ENCODE measurements around the gene SCARF2. TPM values are rescaled to one million over a fixed set of nuclear protein-coding genes. Genes with fewer than 3 reads are reported as not detected.
"Not testable (repeated sequence)": the region's sequence is repeated elsewhere in the genome, so short reads cannot be mapped to it uniquely, and the experiment has no call there.

Gene SCARF2
- polyA plus RNA-seq, 3 donors: 1.8 to 9.5 (median 3.7) TPM

DNA sequence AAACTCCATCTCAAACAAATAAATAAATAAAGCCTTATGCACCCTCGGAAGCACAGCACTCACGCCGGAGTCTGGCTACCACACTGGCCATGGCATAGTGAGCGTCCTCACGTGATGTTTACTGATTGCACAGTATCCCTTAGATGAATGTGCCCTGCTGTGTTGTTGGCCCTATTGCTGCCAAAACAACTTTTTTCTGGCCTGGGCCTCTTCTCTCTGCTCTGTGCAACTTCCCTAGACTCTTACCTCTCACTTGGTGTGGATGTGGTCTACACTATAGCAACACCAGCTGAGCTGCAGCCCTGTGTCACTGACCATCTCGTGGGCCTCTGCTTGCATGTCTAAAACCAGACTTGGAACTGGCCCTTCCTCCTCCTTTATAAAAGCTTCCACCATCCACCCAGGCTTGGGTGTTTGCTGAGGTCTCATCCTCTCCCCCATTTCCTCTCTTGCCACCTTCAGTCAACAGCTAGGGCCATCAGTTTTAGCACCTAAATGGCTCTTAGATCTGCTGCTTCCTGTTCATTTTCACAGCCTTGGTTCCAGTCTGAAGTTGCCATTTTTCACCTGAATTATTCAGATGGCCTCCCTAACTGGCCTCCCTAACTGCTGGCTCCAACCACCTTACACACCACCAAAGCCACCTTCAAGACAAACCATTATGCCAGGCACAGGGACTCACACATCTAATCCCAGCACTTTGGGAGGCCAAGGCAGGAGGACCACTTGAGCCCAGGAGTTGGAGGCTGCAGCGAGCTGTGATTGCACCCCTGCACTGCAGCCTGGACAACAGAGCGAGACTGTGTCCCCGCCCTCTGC is 34.5 kb downstream of the SCARF2 start:
- WGBS, 3 donors: 94 to 95% (median 94%) methylated on average over 9 of the region's 9 CpGs
- no peak overlapping the region for H3K27ac ChIP-seq (ENCODE audit: low read depth, low read length)

DNA sequence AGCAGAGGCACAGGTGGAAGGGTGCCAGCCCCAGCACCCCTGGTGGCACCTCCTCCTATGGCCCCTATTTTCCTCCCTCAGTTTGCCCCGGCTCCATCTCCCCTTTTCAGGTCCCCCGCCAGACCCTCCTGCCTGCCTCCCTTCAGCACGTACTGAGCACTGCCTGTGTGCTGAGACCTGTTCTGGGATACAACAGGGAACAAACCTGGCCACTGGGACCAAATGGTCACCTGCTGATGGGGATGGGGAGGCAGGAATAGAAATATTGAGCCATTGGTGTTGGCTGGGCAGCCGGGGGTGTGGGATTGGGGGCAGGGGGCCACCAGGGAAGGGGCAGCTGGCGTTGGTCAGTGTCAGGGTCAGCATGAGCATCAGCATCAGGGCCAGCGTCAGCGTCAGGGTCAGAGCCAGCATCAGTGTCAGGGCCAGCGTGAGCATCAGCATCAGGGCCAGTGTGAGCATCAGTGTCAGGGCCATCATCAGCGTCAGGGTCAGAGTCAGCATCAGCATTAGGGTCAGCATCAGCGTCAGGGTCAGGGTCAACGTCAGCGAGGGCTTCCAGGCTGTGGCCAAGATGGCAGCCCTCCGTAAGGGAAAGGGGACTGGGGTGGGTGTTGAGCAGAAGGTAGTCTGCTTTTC is 36.1 kb downstream of the SCARF2 start:
- no peak overlapping the region for H3K27ac ChIP-seq (ENCODE audit: low read depth, low read length)
- WGBS, 3 donors: 93 to 95% (median 95%) methylated on average over 13 of the region's 13 CpGs

DNA sequence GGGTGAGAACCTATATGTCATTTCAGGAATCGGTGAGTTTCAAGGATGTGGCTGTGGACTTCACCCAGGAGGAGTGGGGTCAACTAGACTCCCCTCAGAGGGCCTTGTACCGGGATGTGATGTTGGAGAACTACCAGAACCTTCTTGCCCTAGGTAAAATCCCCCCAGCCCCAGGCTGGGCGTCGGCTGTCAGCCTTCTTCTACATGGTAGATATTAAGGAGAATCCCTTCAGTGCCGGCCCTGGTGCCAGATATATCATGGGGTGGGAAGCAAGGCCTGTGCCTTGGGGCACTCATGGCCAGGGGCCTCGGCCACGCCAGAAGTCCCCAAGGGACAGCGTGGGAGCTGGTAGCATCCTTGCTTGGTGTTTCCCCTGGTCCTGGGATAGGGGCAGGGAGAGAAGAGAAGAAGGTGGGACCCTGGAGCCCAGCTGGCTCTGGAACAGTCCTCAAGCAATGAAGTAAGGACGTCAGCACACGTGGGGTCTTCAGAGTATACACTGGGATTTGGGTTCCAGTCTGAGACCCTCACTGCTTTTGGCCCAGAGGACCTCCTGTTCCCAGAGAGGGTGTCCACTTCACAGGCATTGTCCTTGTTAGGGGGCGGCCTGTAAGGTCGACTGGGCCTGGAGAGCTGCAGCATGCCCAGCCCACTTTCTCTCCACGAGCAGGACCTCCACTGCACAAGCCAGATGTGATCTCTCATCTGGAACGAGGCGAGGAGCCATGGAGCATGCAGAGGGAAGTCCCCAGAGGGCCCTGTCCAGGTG is 36.8 kb downstream of the SCARF2 start:
- WGBS, 3 donors: 92 to 94% (median 93%) methylated on average over 15 of the region's 15 CpGs
- no peak overlapping the region for H3K27ac ChIP-seq (ENCODE audit: low read depth, low read length)

DNA sequence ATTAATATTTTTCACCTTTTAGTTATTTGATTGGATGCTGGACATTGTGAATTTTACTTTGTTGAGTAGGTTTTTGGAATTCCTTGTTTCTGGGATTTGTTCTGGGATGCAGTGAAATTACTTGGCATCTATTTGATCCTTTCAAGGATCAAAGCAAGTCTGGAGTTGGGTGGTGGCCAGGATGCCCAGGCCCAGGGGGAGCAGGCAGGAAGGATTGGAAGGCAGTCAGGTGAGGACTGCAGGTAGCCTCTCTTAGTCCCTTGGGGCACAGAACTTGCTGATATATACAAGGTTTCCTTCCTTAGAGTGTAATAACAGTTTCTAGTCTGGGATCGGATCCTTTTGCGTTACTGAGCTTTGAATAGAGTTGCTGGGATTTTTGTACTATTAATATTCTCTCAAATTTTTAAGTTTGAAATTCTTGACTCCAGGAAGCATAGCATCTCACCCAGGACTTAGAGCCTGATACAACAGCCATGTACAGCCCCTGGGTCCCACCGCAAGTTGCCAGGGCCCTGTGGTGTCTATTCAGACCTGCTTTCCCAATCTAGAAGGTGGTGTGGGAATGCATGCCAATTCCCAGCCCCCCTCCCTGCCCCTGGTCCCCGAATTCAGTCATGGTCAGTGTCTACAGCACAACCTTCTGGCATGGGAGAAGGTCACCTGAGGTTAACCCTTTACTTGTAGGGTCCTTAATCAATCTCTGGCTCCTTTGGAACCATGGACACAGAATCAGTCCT is 37.6 kb downstream of the SCARF2 start:
- no peak overlapping the region for H3K27ac ChIP-seq (ENCODE audit: low read depth, low read length)
- WGBS, 3 donors: 69 to 81% (median 75%) methylated on average over 4 of the region's 4 CpGs

DNA sequence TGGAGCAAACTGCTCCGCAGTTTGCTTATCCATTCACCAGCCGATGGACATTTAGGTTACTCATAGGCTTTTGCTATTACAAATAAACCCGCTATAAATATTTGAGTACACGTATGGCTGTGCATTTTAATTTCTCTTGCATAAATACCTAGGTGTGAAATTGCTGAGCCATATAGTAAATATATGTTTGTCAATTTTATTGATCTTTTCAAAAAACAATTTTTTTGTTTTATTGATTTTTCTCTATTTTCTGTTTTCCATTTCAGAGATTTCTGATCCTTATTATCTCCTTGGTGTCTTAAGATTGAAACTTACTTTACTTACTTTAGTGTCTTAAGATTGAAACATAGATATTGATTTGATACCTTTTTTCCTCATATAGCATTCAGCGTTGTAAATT is 39.2 kb downstream of the SCARF2 start:
- whole genome bisulfite sequencing, 3 donors: 95 to 96% (median 96%) methylated on average over 5 of the region's 5 CpGs
- no peak overlapping the region for H3K27ac ChIP-seq (ENCODE audit: low read depth, low read length)

DNA sequence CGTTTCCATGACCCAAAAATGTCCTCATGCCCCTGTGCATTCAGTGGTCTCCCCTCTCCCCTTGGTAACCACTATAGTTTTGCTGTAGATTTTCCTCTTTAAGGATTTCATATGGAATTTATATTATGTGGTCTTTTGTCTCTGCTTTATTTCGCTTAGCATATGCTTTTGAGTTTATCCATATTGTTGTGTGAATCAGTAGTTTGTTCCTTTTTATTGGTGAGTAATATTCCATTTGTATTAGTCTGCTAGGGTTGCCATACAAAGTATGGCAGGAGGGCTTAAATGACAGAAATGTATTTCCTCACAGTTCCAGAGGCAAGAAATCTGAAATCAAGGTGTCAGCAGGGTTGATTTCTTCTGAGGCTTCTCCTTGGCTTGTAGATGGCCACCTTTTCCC is 40.1 kb downstream of the SCARF2 start:
- 80 to 92% (median 84%) methylated on average over 2 of the region's 2 CpGs for WGBS, 3 donors
- H3K27ac ChIP-seq (ENCODE audit: low read depth, low read length): no peak overlapping the region

DNA sequence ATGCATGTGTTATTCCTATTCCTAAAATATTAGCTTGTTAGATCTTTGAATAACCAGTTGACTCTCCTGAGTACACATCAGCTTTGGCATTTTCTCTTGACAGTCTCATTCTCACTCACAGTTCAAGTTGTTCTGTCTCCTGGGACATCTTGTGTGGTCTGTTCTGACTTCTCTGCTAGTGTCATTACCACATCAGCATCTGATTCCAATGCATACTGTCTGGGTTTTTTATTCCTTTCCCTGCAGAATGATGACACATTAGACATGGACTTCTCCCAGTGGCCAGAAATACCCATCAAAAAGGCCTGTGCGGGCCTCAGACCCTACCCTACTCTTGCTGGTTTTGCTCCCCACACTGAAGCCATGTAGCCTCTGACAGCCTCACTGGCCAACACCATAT is 41.0 kb downstream of the SCARF2 start:
- WGBS, 3 donors: 81 to 95% (median 84%) methylated on average over 1 of the region's 1 CpG
- H3K27ac ChIP-seq (ENCODE audit: low read depth, low read length): no peak overlapping the region

DNA sequence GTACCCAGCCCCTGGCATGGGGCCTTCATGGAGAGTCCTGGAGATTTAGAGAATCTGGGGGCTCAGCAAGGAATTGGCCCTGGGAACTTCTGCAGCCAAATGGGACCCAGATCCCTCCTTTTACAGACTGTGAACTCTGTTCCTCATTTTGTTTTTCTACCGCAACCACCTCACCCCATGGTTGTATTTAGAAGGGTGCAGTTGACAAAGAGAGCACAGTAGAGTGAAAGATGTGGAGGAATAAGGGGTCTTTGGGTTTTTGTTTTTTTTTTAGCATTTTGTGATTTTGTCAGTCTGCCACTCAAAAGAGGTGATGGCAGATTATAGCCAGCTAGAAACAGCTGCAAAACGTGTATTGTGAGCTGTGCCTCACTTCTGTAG is 41.7 kb downstream of the SCARF2 start:
- 42 to 68% (median 59%) methylated on average over 2 of the region's 2 CpGs for WGBS, 3 donors
- no peak overlapping the region for H3K27ac ChIP-seq (ENCODE audit: low read depth, low read length)

DNA sequence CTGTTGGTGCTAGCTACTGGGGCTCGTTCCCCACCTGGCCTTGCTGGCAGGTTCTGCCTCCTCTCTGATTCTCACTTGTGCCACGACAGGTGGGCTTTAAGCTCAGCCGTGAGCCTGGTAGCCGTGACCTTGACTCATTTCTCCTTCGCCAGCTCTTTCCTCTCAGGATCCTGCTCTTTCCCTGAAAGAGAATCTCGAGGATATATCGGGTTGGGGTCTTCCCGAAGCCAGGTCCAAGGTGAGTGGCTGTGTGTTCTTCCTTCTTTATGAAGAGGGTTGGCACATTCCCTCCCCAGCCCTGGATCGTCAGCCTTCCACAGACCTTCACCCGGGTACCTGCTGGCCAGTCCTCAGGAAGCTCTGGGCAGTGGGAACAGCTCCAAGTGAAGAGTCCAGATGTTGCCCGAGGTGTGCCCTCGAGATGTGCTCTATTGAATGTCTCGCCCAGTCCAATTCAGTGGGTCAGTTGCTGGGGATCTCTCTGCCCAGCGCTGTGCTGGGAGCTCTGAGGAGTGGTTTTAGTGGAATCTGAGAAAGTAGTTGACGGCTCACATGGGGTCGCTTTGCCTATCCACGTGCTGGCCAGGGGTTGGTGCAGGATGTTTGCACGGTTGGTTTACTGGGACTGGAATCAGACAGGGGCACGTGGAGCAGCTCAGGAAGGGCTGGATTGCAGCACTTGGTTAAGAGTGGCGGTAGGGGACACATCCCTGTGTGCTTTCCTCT is 42.3 kb downstream of the SCARF2 start:
- 63 to 80% (median 79%) methylated on average over 20 of the region's 20 CpGs for WGBS, 3 donors
- no peak overlapping the region for H3K27ac ChIP-seq (ENCODE audit: low read depth, low read length)

DNA sequence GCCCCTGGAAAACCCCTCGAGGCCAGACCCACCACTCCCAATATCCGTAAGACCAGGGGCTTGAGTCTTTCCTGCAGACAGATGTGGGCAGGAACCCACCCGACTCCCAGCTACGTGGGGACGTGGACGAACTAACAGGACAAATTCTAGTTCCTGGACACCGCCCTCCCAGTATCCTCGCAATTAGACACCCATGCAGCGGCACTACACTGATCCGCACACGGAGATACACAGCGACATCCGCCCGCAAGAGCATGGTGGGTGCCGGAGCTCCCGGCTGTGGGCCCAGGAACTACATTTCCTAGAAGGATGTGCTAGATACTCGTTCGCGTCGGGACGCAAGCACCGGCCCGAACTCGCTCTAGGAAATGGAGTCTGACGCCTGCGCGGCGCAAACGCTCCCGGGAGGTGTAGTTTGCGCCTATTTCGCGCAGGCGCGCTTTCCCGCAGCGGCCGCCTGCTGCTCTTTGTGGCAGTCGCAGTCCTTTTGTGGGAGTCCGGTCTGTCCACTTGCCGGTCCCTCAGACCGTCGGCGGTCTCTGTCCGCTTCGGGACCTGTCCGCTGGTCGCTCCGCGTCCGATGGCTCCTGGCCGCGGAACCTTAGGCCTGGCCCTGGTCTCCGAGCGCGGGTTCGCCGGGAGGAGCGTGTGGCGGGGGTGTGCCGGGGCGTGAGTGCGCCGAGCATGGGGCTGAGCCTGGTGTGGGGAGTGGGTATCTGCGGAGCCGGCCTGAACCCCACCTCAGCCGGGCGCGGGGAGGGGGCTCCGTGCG is 43.7 kb downstream of the SCARF2 start, which contains the start of gene ZNF74:
ZNF74 (plus strand) TSS at position 447 of the 772 bp plus-strand sequence. CDS start 478 bp downstream, outside the sequence.
- no peak within 1 kb of the TSS for H3K27ac ChIP-seq (ENCODE audit: low read depth, low read length)
- WGBS, 3 donors: 1% methylated on average over 71 of the region's 71 CpGs

DNA sequence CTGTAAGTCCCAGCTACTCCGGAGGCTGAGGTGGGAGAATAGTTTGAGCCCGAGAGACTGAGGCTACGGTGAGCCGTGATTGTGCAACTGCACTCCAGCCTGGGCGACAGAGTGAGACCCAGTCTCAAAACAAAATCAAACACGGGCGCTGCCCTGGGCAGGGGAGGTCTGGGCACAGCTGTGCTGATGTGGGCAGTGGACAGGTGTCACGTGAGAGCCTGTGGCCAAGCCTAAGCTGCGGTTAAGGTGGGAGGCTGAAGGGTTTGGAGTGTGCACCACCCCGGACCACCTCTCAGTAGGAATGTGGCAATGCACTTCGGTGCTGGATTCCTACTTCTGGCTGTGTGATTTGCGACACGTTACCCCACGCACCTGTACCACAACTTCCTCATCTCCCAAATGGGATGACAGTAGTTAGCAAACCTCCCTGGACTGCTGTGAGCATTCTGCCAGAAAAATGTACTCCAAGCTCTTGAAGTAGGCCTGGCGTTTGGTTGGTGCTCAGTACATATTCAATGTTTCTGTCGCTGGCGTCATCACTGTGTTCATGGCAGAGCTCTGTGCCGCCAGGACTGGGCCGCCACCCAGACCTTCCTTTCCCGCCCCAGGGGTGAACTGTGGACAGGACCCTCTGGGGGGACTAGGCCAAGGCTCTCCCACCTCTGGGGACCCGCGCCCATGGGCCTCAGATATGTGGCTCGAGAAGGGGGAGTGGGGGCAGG is 44.5 kb downstream of the SCARF2 start:
- 87 to 93% (median 90%) methylated on average over 23 of the region's 23 CpGs for WGBS, 3 donors
- H3K27ac ChIP-seq (ENCODE audit: low read depth, low read length): no peak overlapping the region

DNA sequence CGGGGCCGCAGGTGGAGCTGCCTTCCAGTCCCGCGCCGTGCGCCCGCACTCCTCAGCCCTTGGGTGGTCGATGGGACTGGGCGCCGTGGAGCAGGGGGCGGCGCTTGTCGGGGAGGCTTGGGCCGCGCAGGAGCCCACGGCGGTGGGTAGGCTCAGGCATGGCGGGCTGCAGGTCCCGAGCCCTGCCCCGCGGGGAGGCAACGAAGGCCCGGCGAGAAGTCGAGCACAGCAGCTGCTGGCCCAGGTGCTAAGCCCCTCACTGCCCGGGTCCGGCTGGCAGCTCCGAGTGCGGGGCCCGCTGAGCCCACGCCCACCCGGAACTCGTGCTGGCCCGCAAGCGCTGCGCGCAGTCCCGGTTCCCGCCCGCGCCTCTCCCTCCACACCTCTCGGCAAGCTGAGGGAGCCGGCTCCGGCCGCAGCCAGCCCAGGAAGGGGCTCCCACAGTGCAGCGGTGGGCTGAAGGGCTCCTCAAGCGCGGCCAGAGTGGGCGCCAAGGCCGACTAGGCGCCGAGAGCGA is 45.2 kb downstream of the SCARF2 start:
- 96 to 98% (median 96%) methylated on average over 53 of the region's 53 CpGs for WGBS, 3 donors
- H3K27ac ChIP-seq (ENCODE audit: low read depth, low read length): not testable (repeated sequence)

DNA sequence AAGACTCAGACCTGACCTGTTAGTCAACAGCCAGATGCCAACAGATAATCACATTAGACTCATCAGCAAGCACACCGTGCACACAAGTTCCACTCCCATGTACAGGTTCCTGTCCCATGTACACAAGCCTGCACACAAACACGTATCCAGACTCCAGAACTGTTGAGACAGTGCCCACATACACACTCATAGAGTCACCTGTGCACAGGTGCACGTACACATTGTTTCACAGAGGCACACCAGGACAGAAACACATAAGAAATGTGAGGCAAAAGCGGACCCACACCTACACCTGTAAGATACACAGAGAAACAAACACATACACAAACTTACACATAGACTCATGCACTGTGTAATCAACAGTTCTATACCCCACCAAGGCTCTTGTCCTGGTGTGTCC is 46.4 kb downstream of the SCARF2 start:
- WGBS, 3 donors: 85 to 93% (median 88%) methylated on average over 4 of the region's 4 CpGs
- H3K27ac ChIP-seq (ENCODE audit: low read depth, low read length): no peak overlapping the region

DNA sequence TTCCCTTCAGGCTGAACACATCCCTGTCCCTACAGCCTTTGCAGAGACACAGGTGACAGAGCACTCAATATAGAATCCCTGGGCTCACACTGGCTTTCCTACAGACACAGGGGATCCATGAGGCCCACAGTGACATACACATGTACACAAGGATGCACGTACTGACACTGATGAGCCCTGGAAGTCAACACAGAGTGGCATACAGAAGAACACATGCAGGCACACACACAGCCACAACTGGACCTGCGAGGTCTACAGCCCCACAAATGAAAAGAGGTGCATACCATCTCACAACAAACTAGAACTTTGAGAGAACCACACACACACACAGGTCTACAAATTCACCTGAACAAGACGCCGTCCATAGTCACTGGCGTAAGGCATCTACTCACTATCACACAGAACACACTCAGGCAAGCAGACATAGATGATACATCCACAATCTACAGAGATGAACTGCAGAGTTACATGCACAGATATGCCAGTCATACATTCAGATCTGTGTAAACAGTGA is 47.2 kb downstream of the SCARF2 start:
- 88 to 93% (median 90%) methylated on average over 5 of the region's 5 CpGs for WGBS, 3 donors
- no peak overlapping the region for H3K27ac ChIP-seq (ENCODE audit: low read depth, low read length)

DNA sequence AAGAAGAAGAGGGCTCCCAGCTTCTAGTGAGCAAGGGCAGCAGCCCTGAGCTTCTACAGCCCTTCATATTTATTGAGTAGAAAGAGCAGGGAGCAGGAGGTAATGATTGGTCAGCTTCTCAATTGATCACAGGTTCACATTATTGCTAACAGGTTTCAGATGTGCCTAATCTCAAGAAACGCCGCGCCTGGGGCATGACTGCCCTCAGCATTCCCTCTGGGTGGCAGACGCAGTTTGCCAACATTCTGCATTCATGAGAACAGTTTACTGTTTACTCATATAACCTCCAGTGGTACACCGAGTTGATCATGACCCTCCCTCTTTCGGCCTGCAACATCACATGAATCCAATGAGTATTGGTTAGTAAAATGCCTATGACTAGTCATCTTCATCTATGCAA is 48.3 kb downstream of the SCARF2 start:
- no peak overlapping the region for H3K27ac ChIP-seq (ENCODE audit: low read depth, low read length)
- 94 to 96% (median 95%) methylated on average over 6 of the region's 6 CpGs for WGBS, 3 donors

DNA sequence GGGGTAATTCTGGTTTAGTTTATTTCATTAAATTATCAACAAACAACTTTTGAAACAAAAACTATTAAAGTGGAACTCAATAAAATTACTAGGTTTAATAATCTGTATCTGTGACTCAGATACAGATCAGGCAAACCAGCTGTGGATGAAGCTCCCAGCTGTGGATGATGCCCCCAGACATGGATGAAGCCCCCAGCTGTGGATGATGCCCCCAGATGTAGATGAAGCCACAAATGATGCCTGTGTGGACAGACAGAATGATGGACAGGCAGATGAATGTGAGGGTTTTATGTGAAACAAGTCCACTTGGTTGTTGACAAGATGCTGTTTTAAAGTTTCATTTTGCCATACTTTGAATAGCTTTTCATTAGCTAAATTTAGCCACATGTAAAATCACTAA is 49.4 kb downstream of the SCARF2 start:
- H3K27ac ChIP-seq (ENCODE audit: low read depth, low read length): no peak overlapping the region

Measured in adipose tissue (tissue), 3 donors.